DMS79 (cell line): Measurements from ENCODE around the gene SOD3.

Source experiments
- DNase-seq: peaks from one replicate; lab custom pipeline; 2025; lab: John Stamatoyannopoulos, UW

SOD3 gene

GRCh38 chr4:24801136-24801855 is 5.9 kb downstream of the SOD3 start:
- DNase-seq, result no peak

DNA sequence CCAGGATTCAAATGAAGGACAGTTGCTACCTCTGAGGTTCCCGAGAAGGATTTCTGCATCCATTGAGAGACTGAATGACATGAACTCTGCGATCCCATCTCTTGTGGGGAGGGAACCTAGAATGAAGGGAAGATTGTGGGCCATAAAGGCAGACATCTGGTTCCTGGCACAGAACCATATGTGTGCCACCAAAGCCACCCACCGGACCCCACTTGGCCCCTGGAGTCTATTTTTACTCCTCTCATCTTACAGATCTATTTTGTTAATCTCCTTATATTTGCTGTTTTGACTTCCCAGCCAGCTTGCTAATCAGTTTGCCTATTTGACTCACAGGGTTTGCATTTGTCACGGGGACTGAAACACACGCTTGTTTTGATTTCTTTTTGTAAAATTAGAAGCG is 7.3 kb downstream of the SOD3 start:
- no peak for DNase-seq

- no peak for DNase-seq
These were observed 9.7 kb downstream of the SOD3 start for GRCh38 chr4:24805067-24805466.

- no peak for DNase-seq
These were observed 10.2 kb downstream of the SOD3 start for GRCh38 chr4:24805566-24805965.

DNA sequence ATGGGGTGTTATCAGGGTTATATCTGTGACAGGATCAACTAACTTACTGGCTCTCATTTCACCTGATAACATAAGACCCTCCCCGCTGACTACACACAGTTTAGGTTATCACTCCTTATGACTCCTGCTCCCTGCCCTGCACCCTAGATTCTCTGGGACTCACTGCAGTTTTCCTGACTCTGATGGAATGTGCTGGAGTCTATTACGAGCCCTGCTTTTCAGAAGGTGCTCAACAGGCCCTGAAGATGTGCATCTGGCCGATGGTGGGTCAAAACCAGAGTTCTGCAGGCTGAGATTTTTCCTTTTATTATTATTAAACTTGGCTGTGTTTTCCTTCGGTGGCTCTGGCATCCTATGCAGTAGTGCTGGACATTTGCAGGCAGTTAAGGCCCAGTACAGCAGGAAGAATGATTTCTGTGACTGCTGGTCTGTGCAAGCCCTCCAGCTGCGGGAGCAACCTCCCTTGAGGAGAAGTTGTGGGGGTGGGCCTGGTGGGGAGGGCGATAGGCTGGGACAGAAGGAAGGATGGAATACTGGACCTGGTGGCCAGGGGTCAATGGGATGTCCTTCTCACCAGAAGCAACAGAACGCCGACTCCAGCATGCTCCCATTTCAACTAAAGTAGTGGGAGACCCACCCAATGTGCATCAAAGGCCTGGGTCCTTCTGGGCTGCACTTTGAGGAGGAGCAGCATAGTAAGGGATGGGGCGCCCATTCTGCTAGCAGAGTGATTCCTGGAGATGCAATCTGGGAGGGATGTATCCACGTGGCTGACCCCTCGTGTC is 11.0 kb downstream of the SOD3 start:
- DNase-seq, result no peak

GRCh38 chr4:24807611-24808010 is 12.2 kb downstream of the SOD3 start:
- DNase-seq, result no peak

GRCh38 chr4:24808261-24808660 is 12.9 kb downstream of the SOD3 start:
- DNase-seq, result no peak

- no peak for DNase-seq
These were observed 13.6 kb downstream of the SOD3 start for GRCh38 chr4:24808955-24809354.

DNA sequence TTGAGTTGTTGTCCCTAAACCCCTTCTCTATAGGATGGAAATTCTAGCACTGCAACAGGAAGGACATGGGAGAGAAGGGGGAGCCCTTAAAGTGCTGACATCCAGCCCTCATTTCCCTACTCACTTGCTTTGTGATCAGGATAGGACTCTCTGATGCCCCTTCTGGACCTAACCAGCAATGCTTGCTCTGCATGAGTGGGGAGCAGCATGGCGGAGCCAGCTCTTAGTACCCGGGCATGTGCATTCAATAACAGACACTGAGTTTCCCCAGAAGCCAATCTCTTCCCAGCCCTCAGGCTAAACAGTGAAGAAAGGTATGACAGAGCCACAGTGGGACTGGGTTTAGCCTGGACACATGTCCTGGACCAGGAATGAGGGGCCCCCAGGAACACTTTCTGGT is 14.0 kb downstream of the SOD3 start:
- DNase-seq, result no peak

GRCh38 chr4:24809815-24810405 is 14.5 kb downstream of the SOD3 start:
- no peak for DNase-seq

- no peak for DNase-seq
These were observed 15.7 kb downstream of the SOD3 start for GRCh38 chr4:24810871-24811631.

- no peak for DNase-seq
These were observed 18.4 kb downstream of the SOD3 start for GRCh38 chr4:24813732-24814131.

- DNase-seq, result no peak
These were observed 21.4 kb downstream of the SOD3 start for GRCh38 chr4:24816797-24817196.

DNA sequence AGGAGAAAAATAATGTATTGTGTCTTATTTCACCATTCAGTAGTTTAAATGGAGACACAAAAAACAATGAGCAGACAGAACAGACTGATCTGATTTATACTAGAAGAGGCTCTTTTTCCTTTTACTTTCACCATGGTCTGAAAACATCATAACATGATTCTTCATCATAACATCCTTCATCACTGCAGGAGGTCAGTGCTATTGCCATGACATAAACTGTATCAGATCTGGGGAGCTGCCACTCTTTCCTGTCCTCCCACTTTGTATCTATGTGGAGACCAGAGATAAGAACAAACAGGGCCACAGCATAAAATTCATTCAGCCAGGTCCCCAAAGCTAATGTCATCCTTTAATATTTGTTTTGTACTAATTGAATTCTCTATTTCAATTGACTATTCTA is 25.2 kb downstream of the SOD3 start:
- no peak for DNase-seq

GRCh38 chr4:24824720-24825119 is 29.3 kb downstream of the SOD3 start:
- peak; percentile 68 for DNase-seq

GRCh38 chr4:24831637-24832036 is 36.3 kb downstream of the SOD3 start:
- no peak for DNase-seq

DNA sequence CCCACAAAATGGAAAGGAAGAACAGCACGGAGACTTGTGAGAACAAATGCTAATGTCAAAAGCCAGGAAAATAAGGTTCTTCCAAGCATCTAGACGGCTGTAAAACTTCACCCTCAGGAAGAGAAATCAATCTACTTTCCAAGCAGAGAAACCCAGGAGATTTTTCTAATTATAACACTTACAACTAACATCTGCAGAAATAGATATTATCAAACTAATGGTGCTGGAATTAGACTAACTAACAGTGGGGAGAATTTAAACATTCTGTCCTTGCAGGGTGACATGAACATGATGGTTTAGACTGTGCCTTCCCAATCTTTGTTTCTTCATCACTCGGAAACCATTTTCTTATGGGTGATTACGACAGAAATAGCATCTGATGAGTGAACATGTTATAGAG is 40.3 kb downstream of the SOD3 start:
- DNase-seq, result no peak

- DNase-seq, result no peak
These were observed 41.4 kb downstream of the SOD3 start for GRCh38 chr4:24836661-24837242.

- DNase-seq, result peak; percentile 85
These were observed 42.0 kb downstream of the SOD3 start for GRCh38 chr4:24837336-24837735.

DNA sequence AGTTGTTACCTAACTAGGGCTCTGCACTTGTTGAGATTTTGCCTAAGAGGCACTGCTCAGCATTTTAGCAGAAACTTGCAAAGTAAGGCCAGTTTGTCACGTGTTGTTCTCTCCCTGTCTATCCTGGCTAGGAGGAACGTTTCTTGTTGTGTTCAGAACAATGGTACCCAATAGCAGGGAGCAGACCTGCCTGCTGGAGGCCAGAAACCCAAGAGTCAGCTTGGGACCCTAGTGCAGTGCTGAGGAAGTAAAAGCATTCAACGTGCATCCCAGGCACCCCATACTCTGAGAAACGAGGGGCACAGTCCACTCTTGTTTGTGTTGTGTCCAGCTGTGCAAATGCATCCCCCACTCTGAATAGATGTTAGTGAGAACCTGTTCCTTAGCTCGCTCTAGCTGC is 42.4 kb downstream of the SOD3 start:
- peak; percentile 40 for DNase-seq

DNA sequence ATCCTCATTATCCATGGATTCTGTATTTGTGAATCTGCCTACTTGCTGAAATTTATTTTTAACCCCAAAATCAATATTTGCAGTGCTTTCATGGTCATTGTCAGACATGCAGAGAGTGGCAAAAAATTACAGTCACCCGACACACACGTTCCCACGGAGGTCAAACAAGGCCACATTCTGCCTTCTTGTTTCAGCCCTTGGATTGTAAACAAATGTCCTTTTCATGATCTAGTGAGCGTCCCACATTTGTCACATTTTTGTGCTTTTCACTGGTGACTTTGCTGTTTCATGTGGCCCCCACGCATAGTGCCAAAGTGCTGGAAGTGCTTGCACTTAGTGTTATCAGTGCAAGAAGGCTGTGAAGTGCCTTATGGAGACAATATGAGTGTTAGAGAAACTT is 45.0 kb downstream of the SOD3 start:
- no peak for DNase-seq
